ENCODE results near the gene PLET1.
A peak's percentile ranks its signal among the peaks of the same experiment; 100 is the strongest.

Gene PLET1

DNA sequence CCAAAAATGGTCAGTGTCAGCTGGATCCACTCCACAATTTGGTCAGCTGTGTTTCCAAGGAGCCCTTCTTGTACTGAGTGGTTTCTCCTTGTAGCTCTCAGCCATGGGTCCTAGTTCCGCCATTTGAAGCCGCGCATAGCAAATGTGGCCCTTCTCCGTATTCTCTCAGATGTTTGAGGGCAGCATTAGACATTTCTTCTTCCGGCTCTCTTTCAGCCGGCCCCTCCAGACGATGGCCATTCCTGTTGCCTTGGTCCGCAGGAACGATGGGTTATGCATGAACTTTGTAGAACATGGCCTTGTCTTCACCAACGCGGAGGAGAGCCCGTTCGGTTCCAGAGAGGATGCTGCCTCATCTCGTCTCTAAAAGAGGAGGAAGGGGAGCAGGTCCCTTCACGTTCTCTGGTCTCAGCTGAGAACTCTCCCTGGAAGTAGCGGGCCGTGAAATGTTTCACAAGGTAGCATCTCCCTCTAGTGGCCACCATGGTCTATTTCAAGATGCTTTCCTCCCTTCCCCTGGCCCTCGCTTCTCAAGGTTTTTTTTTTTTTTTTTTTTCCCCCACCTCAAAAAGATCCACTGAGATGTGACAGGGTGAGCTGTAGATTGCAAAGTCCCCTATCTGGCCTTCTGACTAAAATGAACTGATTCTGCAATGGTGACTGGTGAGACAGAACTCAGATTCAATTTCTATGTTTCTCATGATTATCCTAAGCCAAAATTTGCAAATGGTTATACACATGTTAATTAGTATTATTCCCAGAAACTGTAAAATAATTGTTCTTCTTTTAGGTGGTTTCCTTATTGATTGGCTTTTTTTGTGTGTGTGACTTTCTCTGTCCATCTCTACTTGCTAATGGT lies 19.8 kb upstream of the PLET1 start:
- DNase-seq = peak; percentile 77 to 85

DNA sequence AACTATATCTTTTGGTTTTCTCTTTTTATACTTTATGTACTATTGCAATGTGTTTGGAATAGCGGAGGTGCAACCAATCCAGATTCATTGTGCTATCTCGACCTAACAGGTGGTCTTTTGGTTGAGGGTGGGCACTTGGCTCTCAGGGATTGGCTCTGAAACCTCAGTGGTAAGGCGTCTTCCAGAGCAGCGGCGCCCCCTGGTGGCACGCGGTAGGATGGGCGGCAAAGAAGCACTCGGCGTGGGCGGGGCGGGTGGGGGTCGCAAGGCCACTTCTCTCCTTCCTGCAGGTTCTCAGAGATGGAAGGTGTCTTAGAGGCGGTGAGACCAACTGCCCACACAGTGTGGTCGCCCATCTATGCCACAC lies 19.2 kb upstream of the PLET1 start:
- peak; percentile 68 to 79 for DNase-seq

DNA sequence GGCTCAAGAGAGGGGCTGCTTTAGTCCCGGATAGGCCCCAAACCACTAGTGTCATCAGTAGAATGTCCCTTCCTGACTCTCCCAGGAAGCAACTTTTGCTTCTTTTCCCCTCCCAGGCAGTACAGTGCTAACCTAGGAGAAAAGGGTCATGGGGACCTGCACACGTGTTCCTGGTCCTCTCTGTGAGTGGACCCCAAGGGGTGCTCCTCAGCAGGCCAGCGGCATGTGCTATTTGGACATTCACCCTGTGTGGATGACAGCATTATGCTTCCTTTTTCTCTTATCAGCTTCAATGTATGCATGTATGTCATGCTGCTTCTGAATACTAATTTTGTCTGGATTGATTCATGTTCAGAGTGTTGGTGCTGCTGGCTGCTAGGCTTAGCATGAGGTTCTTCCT lies 18.1 kb upstream of the PLET1 start:
- DNase-seq = no peak

DNA sequence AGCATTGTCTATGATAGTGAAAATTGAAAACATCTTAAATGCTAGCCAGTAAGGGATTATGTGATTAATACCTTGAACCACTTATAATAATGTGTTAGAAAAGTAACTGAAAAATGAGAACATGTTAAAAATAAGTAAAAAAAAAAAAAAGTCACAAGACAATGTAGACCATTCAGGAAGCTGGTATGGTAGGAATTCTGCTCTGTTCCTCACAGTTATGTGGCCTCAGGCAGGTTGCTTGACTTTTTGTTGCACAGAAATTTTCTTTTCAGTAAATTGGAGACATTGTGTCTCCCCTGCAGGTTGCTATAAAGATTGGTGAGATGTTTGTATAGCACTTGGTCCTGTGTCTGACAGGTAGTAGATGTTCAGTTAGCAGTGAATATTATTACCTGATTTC lies 17.3 kb upstream of the PLET1 start:
- no peak for DNase-seq

DNA sequence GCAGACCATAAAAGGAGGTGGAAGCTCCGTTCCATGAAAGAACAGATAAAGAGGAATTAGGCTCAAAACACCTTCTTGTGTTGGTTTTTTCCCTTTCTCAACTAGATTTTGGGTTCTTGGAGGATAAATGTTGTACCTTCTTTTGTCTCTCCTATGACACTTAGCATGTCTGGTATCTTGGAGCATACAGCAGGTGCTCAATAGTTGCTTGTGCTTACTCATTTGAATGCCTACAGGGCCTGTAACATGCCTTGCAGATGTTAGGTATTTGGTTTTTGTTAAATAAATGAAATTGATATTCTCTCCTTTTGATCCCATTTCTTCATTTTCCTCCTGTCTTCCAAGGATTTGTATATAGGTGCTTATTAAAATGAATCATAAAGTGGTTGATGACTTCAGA lies 16.4 kb upstream of the PLET1 start:
- no peak for DNase-seq

DNA sequence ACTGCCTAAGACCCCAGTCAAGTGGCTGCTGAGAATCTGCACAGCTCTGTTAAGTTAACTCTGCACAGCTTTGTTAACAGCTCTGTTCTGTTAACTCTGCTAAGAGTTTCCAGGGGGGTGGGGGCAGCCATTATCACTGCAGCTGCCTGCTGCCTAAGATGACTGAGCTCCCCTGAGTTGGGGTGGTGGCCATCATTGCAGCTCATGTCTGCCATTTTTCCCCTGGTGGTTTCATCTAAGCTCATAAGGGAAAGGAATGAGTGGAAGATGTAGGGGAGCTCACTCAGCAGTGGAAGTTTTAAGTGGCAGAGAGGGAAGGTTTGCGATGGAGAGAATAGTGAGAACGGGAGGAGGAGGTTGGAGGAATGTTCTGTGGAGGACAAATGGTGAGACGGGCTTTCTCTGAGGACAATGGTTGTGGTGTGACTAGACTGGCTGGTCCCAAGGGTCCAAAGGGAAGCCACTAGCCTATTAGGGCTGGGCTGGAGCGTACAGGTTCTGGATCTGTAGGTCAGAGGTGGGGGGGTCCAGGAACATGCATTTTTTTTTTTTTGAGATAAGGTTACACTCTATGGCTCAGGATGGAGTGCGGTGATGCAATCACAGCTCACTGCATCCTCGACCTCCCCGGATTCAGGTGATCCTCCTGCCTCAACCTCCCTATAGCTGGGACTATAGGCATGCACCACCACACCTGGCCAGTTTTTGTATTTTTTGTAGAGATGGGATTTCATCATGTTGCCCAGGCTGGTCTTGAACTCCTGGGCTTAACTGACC lies 13.5 kb upstream of the PLET1 start:
- no peak for DNase-seq

DNA sequence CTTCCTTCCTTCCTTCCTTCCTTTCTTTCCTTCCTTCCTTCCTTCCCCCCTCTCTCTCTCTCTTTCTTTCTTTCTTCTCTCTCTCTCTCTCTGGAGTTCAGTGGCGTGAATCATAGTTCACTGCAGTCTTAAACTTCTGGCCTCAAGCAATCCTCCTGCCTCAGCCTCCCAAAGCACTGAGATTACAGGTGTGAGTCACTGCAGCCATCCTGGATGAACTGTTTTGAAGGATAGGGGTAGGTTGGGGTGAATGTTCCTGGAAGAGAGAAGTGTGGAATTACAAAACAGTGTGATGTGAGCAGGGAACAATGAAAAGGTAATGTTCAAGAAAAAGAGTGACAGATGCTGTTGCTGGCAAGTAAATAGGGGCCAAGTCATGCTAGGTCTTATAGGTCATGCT lies 12.4 kb upstream of the PLET1 start:
- no peak for DNase-seq

DNA sequence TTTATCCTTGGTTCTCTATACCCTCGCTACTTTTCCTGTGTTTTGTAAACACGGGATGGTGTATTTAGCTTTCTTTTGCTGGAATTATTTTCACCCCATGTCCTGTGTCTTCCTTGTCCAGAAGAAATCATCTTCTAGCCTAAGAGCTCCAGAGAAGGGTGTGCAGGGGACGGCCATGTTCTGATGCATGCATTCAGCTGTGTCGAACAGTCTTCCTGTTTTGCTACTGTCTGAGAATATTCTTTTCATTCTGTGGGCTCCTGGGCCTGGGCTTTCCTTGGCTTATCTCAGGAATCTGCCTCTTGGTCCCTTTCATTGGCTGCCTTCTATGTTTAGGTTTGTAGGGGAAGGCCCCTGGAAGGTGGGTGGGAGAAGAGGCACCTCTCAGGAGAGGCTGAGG lies 10.6 kb upstream of the PLET1 start:
- DNase-seq = no peak

DNA sequence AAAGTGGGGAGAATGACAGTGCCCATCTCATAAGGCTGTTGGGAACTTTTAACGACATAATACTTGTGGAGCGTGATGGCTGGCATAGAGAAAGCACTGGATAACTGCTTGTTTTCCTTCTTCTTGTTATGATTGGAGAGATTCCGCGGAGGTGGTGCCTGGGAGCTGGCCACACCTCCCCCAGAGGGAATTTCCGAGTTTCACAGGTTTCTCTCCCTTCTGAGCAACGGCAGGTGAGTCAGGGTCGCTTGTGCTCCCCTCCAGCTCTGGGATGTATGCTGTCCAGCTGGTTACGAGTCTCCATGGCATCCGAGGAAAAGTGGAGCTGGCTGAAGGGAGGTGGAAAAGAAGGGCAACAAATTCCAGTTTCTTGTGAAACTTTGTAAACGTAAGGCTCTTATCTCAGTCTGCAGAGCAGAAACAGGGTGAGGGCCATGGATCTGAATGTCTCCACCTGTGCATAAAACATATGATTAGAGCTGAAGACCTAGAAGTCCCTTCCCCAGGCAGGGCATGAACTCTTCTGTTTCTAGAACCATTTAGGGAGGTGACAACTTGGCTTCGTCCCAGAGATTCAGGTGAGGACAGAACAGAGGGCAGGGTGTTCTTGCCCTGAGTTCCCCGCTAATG lies 10.0 kb upstream of the PLET1 start:
- no peak for DNase-seq

DNA sequence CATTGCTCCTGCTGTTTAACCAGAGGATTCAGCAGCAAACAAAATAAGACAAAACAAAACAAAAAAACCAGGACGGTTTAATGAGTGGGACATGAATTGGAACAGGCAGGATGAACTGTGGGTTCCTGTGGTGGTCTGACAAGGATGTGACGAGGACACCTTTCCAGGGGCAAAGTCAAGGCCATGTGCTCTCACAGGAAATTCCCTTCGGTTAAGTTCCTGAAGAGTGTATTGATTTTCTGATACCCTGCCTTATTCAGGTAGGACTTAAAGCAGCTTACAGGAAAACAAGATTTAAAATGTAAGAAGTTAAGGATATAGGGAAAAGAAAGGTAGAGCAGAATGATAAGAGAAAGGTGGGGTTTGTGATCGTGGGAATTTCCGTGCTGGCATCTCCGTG lies 8.5 kb upstream of the PLET1 start:
- DNase-seq = no peak

DNA sequence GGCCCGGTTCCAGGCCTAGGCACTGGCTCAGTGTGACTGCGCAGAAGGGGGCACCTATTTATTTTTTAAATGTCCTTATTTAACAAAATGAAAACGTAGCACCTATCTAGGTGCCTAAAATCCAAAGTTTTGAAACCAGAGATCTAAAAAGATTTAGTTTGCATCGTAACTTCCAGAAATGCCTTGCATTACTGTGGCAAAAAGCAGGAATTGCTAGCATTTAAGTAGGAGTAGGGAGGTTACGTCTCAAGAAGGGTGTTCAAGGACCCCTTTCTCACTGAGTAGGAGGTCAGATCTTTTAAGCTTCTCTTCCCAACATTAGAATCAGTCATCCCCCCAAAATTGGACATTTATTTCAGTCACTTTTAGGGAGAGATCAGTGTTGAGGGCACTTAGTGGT lies 7.7 kb upstream of the PLET1 start:
- no peak for DNase-seq

DNA sequence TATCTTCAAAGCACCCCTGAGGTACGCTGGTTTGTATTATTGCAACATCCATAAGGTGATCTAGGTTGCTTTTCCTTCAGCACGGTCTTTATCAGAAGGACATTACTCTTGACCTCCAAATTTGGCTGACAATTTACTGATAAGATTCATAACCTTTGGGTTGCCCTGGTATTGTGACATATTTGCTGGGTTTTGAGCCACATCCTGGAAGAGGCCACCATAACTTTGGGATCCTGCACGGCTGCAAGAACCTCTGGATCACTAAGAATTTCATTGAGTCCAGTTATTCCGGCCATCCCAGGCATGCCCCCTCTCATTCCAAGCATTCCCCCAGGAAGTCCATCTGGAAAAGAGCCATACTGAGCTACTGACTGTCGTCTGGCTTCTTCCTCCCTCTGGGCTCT lies 6.5 kb upstream of the PLET1 start:
- no peak for DNase-seq

DNA sequence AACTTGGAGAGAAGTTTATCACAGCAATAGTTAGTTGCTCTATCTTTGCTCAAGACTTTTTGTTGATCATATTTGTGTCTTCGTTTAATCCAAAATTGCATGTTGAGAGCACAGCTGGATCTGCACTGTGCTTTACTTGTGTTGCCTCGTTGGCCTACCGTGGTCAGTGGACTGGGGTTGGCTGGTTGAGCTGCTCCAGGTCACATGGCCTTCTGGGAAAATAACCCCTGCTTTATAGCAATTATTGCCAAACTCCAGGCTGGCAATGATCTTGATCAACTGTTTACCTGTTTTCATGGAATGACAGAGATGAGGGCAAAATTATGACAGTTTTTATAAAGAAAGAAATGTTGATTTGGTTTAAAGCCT lies 5.7 kb upstream of the PLET1 start:
- DNase-seq = no peak

DNA sequence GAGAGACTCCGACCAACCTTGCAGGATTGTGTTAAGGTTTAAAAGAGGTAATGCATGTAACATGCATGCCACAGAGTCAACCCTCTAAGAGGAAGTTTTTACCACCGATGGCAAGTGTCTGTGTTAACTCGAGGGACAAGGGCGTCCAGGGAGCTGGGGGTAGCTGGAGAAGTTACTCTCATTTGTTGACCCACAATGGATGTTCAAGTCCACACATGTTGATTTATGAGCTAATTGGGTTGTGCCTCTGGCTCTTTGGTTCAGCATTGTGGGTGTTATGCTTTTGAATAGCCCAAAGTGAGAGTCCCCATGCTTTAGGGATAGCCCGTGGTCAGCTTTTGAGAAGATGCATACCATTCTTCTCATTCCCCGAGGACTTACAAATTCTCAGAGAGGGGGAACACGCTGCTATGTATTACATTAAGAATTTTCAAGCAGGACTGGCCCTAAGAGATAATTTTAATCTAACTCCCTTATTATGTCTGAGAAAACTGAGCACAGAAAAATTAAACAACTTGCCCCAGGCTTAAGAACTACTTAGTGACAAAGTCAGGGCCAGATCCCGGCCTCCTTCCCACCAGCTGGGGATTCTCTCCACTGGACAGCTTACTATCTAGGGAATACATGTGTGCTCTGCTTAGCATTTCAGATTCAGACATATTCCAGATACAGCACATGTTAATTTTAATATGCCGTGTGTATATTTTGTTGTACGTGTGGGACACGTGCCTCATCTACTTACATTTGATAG lies 5.2 kb upstream of the PLET1 start:
- no peak for DNase-seq

DNA sequence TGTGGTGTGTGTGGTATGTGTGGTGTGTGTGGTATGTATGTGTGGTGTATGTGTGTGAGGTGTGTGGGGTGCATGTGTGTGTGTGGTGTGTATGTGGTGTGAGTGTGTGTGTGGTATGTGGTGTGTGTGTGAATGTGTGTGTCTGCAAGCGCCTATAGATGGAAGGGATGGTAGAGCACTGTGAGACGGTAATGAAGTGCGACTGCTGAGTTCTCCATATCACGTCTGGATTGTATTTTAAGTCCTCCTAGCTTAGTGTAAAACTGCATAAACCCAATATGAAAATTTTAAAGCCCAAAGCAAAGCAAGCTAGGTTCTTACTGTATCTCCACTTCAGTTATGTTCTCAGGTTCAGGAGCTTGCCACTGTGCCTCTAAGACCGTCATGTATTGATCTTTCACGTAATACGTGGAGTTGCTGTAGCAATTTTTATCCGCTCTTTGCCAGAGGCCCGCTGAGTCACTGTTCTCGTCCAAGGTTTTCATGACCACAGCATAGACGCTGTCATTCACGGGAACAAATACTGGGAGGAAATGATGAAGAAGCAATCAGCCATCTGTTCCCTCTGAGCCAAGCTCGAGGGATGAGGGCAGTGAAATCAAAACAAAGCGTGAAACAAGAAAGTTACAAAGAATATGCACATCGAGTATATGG lies 5.5 kb downstream of the PLET1 start:
- no peak for DNase-seq

DNA sequence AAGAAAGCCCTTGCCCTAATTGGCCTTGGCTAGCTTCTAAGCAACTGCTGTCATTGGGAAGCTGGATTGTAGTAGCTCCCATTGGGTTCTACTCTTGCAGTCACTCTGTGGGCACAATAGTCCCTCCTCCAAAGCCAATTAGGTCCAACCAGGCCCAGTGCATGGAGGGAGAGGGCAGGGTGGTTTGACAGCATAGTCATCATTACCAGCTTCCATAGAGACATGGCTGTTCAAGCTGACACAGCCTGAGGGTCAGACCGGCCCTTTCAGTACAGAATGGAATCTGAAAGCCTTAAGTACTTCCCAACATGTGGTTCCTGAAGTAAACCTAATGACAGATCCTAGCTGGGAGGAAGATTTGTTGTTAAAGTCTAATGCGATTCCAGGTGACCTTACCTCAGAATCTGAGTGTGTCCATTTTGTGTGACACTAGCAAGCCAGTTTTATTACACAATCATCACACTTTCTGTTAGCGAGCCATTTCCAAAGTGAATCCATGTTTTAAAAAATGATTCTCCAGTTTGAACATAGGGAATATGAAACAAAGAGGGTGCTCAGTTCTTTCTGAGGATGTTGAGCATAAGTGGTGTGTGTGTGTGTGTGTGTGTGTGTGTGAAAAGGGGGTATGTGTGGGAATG lies 6.9 kb downstream of the PLET1 start:
- no peak for DNase-seq

DNA sequence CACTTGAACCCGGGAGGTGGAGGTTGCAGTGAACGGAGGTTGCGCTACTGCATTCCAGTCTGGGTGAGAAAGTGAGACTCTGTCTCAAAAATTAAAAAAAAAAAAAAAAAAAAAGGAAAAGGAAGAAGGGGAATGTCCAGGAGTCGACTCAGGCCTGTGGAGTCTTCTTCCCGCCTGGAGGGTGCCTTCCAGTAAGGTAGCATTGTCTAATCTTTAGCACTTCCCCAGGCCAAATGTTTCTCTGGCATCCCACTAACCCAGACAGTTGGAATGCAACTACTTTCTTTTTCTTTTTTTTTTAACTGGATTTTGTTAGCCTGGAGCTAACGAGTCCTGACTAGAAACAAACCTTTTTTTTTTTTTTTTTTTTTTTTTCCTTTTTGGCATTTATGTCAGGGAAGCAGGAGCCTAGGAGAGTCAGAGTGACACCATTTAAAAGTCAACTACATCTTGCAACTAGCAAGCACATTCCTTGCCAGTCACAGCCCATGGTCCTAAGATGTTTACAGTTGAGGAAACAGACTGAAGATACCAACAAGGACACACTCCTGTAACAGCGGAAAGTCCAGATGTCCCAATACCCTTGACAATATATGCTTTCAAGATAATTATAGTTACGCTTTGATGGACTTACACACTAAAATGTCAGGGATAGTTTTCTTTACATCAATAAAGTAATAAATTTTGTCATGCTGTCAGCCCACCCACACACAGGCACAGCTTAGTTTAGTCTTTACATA lies 10.6 kb downstream of the PLET1 start:
- no peak for DNase-seq

DNA sequence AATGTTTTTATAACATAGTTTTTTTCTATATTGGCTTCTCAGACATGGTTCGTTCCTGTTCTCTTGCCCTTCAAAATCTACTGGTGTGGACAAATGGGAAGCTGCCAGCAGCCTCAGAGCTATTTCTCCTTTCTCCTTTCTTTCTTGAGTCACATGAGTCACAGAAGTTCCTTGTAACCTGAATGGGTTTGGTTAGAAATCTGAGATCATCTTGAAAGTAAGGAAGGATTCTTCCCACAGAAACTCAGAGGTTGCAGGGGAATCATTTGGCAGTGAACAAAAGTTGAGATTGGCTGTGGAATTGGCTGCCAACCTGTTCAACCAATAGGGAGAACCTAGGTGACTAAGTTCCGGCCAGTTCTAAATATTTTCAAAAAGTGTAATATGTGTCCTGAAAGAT lies 12.5 kb downstream of the PLET1 start:
- DNase-seq = no peak

DNA sequence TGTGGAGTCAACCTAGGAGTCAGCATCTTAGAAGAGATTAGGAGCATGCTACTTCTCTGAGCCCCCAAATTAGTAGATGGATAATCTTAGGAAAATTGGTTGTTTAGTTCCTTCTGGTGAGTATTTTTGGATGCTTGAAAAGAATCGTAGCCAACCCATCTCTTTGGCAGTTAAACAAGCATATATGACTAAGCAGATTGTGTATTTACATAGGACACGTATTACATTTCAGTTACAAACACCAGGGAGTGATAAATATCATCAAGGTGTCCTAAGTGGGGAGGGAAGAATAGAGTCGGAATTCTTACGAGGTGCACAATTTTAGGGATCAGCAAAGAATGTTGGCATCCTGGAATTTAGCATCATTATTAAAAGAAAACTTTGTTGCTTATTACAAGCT lies 13.5 kb downstream of the PLET1 start:
- DNase-seq = no peak

DNA sequence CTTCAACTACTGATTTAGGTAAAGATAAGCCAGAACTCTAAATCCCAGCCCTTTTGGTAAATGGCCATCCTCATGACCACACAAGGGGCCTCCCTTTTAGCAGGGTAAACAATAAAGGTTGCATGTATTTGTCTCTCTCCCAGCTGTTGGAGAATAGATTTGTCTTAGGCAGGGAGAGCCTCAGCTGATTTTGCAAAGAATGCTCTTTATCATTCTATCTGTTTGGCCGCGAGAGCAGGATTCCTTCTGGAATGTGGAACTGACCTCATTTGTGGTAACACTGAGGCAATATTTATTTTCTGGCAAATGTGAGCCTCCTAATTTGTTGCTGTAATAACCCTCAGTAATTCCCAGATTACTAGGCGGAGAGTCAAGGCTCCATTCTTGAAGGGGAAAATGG lies 19.2 kb downstream of the PLET1 start:
- no peak for DNase-seq

DNA sequence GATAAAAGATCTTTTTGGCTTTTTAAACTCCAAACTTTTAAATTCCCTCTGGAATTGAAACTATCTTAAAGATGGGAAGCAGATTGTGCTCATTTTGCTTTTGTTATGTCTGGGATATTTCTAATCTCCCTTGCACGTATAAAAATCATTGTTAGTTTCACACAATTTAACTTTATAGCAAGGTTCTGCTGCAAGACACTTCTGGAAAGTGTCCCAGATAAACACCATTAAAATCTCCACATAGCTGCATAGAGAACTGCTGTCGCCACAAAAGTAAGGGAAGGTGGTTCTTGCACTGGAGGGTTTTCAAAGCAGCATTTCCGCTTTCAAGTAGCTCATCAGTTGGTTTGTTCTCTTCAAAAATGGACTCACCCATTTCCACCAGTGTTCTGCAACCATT lies 22.6 kb downstream of the PLET1 start:
- no peak for DNase-seq

DNA sequence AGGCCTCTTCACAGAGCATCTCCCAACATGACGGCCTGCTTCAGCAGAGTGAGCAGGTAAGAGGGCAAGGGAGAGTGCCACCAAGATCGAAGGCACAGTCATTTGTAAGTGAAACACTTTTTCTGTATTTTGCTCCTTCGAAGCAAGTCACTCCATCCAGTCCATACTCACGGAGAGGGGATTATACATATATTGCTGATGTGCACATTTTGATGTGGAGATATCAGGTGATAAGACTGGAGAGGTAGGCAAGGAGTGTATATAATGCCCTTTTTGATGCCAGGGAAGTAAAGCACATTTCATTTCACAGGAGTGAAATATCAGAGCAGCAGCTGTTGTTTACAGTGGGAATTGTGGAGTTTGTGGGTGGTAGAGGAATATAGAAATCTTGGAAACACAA lies 23.2 kb downstream of the PLET1 start:
- DNase-seq = no peak

Data from CD4-positive, alpha-beta T cell treated with Interferon alpha-2 for 1 hour (primary cell).